HL-60 (cell line): ENCODE results near the gene SPACA6.

Experiments used
- GABPA ChIP-seq: IDR thresholded peaks from 2 replicates; pipeline ENCODE4 v1.6.1; 2012; ENCODE audit warnings: low read depth
- POLR2AphosphoS5 ChIP-seq: IDR thresholded peaks from 2 replicates; pipeline ENCODE4 v1.6.1; 2012; ENCODE audit warnings: low read depth
- TF ChIP-seq, protein P1 (sequence below): IDR thresholded peaks from one replicate; pipeline ENCODE4 v1.5.1; 2011; ENCODE audit warnings: low read length, control low read depth, inconsistent platforms; ENCODE audit not compliant: insufficient read depth

DNA sequence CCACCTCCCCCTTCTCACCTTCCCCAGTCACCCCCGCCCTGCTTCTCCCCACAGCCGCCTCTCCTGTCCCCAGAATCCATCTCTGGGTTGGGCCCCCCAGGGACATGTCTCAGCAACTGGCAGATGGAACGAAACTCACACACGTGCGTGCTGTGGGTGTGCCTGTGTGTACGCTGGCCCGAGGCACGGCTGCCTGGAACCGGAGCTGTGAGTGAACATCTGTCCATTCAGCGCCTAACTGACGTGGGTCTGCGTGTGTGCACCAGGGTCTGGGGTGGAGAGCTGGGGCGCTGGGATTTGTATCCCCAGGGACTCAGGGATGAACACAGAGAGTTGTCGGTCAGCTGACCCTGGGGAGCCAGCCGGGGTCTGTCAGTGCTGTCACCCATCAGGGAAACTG lies 31.4 kb downstream of the SPACA6 start:
- TF ChIP-seq, protein P1, sequence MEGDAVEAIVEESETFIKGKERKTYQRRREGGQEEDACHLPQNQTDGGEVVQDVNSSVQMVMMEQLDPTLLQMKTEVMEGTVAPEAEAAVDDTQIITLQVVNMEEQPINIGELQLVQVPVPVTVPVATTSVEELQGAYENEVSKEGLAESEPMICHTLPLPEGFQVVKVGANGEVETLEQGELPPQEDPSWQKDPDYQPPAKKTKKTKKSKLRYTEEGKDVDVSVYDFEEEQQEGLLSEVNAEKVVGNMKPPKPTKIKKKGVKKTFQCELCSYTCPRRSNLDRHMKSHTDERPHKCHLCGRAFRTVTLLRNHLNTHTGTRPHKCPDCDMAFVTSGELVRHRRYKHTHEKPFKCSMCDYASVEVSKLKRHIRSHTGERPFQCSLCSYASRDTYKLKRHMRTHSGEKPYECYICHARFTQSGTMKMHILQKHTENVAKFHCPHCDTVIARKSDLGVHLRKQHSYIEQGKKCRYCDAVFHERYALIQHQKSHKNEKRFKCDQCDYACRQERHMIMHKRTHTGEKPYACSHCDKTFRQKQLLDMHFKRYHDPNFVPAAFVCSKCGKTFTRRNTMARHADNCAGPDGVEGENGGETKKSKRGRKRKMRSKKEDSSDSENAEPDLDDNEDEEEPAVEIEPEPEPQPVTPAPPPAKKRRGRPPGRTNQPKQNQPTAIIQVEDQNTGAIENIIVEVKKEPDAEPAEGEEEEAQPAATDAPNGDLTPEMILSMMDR, result no peak
- TF ChIP-seq POLR2AphosphoS5 (no peak), GABPA (no peak)
